Hepatocyte (in vitro differentiated cells): ENCODE data around the gene LIMA1.

Source experiments
- CTCF ChIP-seq: fragments of 200-600 bp; sonication (generic); IDR thresholded peaks from 2 replicates; pipeline ENCODE4 v1.5.1; 2016; ENCODE audit warnings: antibody characterized with exemption, mild to moderate bottlenecking; ENCODE audit not compliant: poor library complexity
- EZH2 ChIP-seq: fragments of 200-600 bp; sonication (generic); IDR thresholded peaks from 2 replicates; pipeline ENCODE4 v1.6.1; 2016; ENCODE audit warnings: antibody characterized with exemption, mild to moderate bottlenecking, borderline replicate concordance
- EZH2phosphoT487 ChIP-seq: fragments of 200-600 bp; sonication (generic); IDR thresholded peaks from one replicate; pipeline ENCODE4 v1.6.1; 2018; ENCODE audit warnings: antibody characterized with exemption, mild to moderate bottlenecking, low read depth, moderate library complexity; ENCODE audit not compliant: unreplicated experiment, severe bottlenecking

- TF ChIP-seq EZH2 (no peak), CTCF (no peak), EZH2phosphoT487 (no peak)
Observed at GRCh38 chr12:50129290-50129689, 154.0 kb downstream of the LIMA1 start.
